Measurements from ENCODE around the gene RGS5. TPM values are rescaled to one million over a fixed set of nuclear protein-coding genes. Genes with fewer than 3 reads are reported as not detected.

The RGS5 gene
- polyA plus RNA-seq, 1 donor (not counting 4 experiments of a cell fraction or from before 2014, with no cell fraction given) = 4.1 TPM

GRCh38 chr1:163201906-163202305 is 810 bp downstream of the RGS5 start:
- dilution Hi-C loops (cut with MboI; ENCODE audit: extremely low pct_ligation_motif_present, low sequenced_read_pairs) = no loop called here
- no peak for DNase-seq (ENCODE audit: low read depth, low spot score)
- TF ChIP-seq EZH2 (IDR thresholded peaks at IDR 0.05; ENCODE audit: low read length) = no peak
- no peak for TF ChIP-seq CTCF (optimal IDR thresholded peaks at IDR 0.05 in 1 of 3, IDR thresholded peaks at IDR 0.05 in 1 of 3, conservative IDR thresholded peaks at IDR 0.05 in 1 of 3; ENCODE audit: extremely low read depth in 1 of 3, insufficient read depth in 2 of 3, low read length in 3 of 3)
- Histone ChIP-seq H3K36me3 (ENCODE audit: control insufficient read depth in 2 of 2, extremely low read depth in 1 of 2, insufficient read depth in 2 of 2, low read length in 2 of 2) (no peaks in the 10 kb centered on the region), H3K4me1 (ENCODE audit: control insufficient read depth, extremely low read depth, insufficient read depth, low read length) (peaks cover 23% of the 10 kb centered on the region), H3K9me3 (ENCODE audit: control insufficient read depth, low read depth, low read length) (no peaks in the 10 kb centered on the region), H2AFZ (ENCODE audit: control insufficient read depth, low read length) (no peak overlapping the region), H3K79me2 (ENCODE audit: control insufficient read depth, insufficient read depth, low read length) (no peaks in the 10 kb centered on the region), H3K27me3 (ENCODE audit: control insufficient read depth, extremely low read depth, insufficient read depth, low read length) (no peaks in the 10 kb centered on the region), H3K9ac (ENCODE audit: control insufficient read depth, extremely low read depth, insufficient read depth, low read length) (no peak overlapping the region), H3K27ac (ENCODE audit: control insufficient read depth, insufficient read depth, low read length) (no peak overlapping the region), H3K4me2 (ENCODE audit: control insufficient read depth, extremely low read depth, insufficient read depth, low read depth, low read length) (no peak overlapping the region), H4K20me1 (ENCODE audit: control insufficient read depth, extremely low read depth, insufficient read depth, low read length) (no peaks in the 10 kb centered on the region), H3K4me3 (ENCODE audit: control insufficient read depth in 2 of 3, extremely low read depth in 1 of 3, insufficient read depth in 2 of 3, low read depth in 1 of 3, low read length in 3 of 3) (no peak overlapping the region), H3K9me1 (ENCODE audit: control insufficient read depth, extremely low read depth, insufficient read depth, low read length) (no peaks in the 10 kb centered on the region)
- no peak for FAIRE-seq

- no peak for DNase-seq (ENCODE audit: low read depth, low spot score)
- H4K20me1 ChIP-seq (ENCODE audit: control insufficient read depth, extremely low read depth, insufficient read depth, low read length) = no peaks in the 10 kb centered on the region
- no peak overlapping the region for H3K4me2 ChIP-seq (ENCODE audit: control insufficient read depth, extremely low read depth, insufficient read depth, low read depth, low read length)
- no peak overlapping the region for H3K4me3 ChIP-seq (ENCODE audit: control insufficient read depth in 2 of 3, extremely low read depth in 1 of 3, insufficient read depth in 2 of 3, low read depth in 1 of 3, low read length in 3 of 3)
- no peak for TF ChIP-seq CTCF (optimal IDR thresholded peaks at IDR 0.05 in 1 of 3, IDR thresholded peaks at IDR 0.05 in 1 of 3, conservative IDR thresholded peaks at IDR 0.05 in 1 of 3; ENCODE audit: extremely low read depth in 1 of 3, insufficient read depth in 2 of 3, low read length in 3 of 3)
- TF ChIP-seq EZH2 (IDR thresholded peaks at IDR 0.05; ENCODE audit: low read length) = no peak
- no peak overlapping the region for H3K9ac ChIP-seq (ENCODE audit: control insufficient read depth, extremely low read depth, insufficient read depth, low read length)
- H3K27ac ChIP-seq (ENCODE audit: control insufficient read depth, insufficient read depth, low read length) = no peak overlapping the region
- no peak for FAIRE-seq
- H3K9me1 ChIP-seq (ENCODE audit: control insufficient read depth, extremely low read depth, insufficient read depth, low read length) = no peaks in the 10 kb centered on the region
- H3K36me3 ChIP-seq (ENCODE audit: control insufficient read depth in 2 of 2, extremely low read depth in 1 of 2, insufficient read depth in 2 of 2, low read length in 2 of 2) = no peaks in the 10 kb centered on the region
- dilution Hi-C loops (cut with MboI; ENCODE audit: extremely low pct_ligation_motif_present, low sequenced_read_pairs) = no loop called here
- H3K27me3 ChIP-seq (ENCODE audit: control insufficient read depth, extremely low read depth, insufficient read depth, low read length) = no peaks in the 10 kb centered on the region
- no peaks in the 10 kb centered on the region for H3K9me3 ChIP-seq (ENCODE audit: control insufficient read depth, low read depth, low read length)
- peaks cover 5% of the 10 kb centered on the region for H3K4me1 ChIP-seq (ENCODE audit: control insufficient read depth, extremely low read depth, insufficient read depth, low read length)
- no peaks in the 10 kb centered on the region for H3K79me2 ChIP-seq (ENCODE audit: control insufficient read depth, insufficient read depth, low read length)
- H2AFZ ChIP-seq (ENCODE audit: control insufficient read depth, low read length) = no peak overlapping the region
Measured at GRCh38 chr1:163197022-163197421, 5.7 kb downstream of the RGS5 start.
